ENCODE measurements around the gene GAPT.
"Not testable (repeated sequence)": the region's sequence is repeated elsewhere in the genome, so short reads cannot be mapped to it uniquely, and the experiment has no call there.

GAPT gene

DNA sequence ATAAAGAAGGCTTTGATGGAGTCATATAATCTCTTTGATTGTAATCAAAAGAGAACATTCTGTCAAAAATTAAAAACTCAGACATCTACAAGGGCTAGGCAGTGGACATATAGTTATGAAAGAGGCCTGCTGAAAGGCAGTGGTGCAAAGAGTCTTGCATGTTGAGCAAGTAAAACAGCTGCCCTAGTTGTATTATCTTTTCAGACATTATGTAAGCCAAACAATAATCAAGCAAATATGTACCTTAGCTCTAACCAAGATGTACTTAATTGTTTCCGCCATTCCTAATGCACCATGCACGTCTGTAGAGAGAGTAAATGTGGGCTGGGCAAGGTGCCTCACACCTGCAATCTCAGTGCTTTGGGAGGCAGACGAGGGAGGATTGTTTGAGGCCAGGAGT is 14.3 kb downstream of the GAPT start:
- no peak for DNase-seq (ENCODE audit: low spot score)

DNA sequence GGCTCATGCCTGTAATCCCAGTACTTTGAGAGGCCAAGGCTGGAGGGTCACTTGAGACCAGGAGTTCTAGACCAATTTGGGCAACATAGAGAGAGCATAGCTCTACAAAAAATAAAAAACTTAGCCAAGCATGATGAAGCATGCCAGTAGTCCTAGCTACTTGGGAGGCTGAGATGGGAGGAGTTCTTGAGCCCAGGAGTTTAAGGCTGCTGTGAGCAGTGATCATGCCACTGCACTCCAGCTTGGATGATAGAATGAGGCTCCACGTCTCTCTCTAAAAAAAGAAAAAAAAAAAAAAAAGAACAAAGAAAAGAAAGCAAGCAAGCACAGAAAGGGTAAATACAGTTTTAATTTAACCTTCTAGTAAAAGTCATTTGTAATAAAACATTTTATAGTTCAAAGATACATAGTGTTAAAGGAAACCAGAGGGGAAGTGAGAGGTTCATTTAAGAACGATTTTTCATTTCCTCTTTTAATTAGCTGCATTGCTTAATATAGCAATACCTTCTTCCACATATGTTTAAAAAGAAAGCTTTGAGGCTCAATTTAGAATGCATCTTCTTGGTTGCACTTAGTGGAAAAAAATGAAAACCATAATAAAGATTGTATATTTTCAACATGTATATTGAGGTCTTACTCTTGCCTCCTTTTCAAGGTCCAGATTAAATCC is 14.9 kb downstream of the GAPT start:
- no peak for DNase-seq (ENCODE audit: low spot score)

DNA sequence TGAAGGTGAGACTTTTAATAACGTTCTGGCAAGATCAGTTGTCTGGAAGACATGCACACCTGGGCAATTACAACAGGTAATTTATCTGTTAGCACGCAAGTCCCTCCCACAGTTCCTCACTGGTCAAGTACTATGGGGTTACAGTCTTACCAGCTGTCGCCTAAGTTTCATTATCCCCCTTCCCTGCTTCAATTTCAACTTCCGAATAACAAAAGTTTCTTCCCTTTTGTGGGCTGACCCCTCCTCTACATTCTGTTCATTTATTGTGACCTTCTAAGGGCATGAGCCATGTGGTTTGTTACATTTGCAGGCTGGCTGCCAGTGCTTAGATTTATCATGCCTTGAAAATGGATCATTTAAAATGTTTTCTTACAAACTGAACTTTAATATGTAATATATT is 16.5 kb downstream of the GAPT start:
- DNase-seq (ENCODE audit: low spot score): no peak

DNA sequence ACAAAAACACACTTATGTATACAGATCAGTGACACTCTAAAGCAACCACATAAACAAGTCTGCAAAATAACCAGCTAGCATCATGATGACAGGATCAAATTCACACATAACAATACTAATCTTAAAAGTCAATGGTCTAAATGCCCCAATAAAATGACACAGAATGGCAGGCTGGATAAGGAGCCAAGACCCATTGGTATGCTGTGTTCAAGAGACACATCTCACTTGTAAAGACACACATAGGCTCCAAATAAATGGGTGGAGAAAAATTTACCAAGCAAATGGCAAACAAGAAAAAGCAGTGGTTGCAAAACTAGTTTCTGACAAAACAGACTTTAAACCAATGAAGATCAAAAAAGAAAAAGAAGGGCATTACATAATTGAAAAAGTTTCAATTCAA is 26.0 kb downstream of the GAPT start:
- DNase-seq (ENCODE audit: low spot score): no peak

DNA sequence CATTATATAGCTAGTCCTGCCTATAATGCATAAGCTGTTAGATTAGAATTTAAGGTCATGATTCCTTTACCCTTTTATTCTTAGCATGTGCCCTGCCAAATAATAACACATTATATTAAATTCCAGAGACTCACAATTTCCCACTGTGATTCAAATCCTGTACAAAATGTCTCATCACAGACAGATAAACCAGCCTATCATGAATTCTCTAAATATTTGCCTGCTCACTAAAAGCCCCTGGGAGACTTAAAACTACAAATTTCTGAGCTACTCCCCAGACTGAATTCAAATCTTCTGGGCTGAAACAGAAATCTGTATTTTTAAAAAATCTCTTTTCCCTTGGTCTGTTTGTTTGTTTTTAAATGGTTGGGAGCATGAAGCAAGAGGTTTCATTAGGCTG is 32.7 kb downstream of the GAPT start:
- DNase-seq (ENCODE audit: low spot score): no peak

DNA sequence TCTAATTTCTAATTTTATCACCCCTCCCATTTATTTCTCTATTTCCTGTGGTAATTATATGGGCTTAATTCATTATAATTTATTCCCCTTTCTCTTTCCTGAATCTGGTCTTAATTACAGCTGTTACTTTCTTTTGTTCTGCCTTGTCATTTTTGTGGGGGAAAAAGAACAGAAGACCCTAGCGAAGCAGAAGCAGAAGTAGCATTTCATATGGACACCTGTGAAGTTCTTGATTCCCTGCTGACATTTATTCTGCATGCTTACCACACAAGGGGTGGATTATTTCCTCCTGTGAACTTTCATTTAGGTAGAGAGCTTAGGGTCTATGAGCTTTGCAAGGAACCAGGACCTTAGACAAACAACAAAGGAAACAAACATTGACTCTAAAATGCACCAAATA is 33.3 kb downstream of the GAPT start:
- no peak for DNase-seq (ENCODE audit: low spot score)

DNA sequence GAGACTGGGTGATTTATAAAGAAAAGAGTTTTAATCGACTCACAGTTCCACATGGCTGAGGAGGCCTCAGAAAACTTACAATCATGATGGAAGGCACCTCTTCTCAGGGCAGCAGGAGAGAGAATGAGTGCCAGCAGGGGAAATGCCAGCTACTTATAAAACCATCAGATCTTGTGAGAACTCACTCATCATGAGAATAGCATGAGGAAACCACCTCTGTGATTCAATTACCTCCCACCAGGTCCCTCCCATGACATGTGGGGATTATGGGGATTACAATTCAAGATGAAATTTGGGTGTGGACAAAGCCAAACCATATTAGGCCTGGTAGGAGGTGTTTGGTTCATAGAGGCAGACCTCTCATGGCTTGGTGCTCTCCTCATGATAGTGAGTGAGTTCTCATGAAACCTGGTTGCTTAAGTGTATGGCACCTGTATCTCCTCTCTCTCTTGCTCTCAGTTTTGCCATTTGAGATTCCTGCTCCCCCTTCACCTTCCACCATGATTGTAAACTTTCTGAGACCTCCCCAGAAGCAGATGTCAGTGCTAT is 39.8 kb downstream of the GAPT start:
- DNase-seq (ENCODE audit: low spot score): no peak

DNA sequence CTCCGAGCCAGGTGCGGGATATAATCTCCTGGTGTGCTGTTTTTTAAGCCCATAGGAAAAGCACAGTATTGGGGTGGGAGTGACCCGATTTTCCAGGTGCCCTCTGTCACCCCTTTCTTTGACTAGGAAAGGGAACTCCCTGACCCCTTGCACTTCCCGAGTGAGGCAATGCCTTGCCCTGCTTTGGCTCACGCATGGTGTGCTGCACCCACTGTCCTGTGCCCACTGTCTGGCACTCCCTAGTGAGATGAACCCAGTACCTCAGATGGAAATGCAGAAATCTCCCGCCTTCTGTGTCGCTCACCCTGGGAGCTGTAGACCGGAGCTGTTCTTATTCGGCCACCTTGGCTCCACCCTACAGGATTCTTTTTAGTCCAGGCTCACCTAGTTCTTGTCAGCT is 50.7 kb downstream of the GAPT start:
- DNase-seq (ENCODE audit: low spot score): not testable (repeated sequence)

DNA sequence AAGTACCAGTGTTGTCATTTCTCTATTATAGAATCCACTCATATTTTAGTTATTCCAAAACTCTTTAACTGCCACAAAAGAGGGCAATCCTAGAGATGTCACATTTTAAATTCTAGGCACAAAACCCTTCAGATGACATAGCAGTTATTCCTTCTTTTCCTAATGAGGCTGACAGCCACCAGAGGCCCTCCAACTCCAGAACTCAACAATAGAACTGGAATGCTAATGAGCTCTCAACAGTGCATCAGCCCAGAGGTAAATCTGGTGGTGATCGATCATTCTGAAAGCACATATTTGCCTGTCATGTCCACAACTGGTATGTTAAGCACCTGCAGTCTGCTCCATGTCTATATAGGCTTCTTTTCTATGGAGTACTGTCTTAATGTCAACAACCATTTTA is 51.5 kb downstream of the GAPT start:
- no peak for DNase-seq (ENCODE audit: low spot score)

DNA sequence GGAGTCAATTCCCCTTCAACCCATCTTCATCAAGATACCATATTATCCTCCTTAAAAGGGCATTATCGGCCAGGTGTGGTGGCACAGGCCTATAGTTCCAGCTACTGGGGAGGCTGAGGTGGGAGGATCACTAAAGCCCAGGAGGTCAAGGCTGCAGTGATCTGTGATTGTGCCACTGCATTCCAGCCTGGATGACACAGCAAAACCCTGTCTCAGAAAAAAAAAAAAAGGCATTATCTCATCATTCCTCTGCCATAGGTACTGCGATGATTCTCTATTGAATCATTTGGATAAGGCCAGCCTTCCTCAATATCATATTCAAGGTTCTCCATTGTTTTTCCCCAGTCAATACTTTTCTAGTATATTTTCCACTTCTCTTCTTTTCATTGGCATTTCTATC is 52.5 kb downstream of the GAPT start:
- no peak for DNase-seq (ENCODE audit: low spot score)

DNA sequence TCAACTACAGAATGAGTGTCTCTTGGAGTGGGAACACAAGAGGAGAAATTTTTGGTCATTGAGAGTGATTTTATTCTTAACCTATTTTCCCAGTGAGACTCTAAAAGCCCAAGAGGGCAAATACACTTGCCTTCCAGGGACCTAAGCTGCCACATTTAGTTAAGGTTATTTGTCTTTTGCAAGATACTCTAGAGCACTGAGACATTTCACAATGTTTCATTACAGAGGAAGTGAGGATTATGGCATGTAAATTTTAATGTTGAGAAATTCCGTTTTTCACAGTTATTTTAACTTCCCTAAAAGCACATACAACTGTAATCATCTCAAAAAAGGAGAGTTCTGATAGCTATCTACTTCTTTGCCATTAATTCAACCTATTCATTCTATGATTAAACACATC is 53.0 kb downstream of the GAPT start:
- no peak for DNase-seq (ENCODE audit: low spot score)

DNA sequence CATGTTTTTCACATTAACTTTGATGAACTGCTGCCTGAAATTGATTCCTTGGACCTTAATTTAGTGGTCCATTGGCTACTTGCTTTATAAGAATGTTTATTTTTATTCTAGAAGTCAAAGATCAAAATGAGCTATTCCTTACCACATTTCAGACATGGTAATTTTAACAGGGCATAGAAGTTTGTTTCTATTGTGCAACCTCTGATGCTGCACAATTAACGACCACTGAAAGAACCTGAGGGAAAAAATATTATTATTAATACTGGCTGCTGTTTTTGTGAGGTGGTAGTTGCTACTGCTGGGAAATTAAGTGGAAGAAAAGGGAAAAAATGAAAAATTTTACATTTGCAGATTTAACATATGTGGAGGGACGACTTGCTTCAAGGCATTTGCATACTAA is 53.7 kb downstream of the GAPT start:
- no peak for DNase-seq (ENCODE audit: low spot score)

DNA sequence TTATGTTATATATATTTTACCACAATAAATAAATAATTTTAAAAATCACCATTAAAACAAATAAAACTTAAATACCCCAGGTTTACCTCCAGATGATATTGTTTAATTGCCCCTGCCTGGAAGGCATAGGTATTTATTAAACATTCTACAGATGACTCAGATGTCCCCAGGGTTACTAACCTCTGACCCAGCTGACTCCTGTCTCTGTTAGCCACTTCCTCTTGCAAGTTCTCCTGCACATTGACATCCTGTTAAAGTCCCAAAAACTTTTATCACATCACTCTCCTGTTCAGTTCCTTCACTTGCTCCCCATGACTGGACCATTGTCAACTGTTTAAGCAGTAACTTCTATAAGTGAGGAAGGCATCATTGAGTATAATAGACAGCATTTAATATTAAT is 54.7 kb downstream of the GAPT start:
- DNase-seq (ENCODE audit: low spot score): no peak
